ENCODE measurements around the gene SEC23A. TPM values are rescaled to one million over a fixed set of nuclear protein-coding genes. Genes with fewer than 3 reads are reported as not detected.
"Not testable (repeated sequence)": the region's sequence is repeated elsewhere in the genome, so short reads cannot be mapped to it uniquely, and the experiment has no call there.

SEC23A gene
- total RNA-seq, 1 experiment from 2014 or later, result 108 TPM

GRCh38 chr14:39094515-39094914 lies 8.5 kb downstream of the SEC23A start:
- DNase-seq (ENCODE audit: extremely low read depth, low read depth), result no peak

- no peak for DNase-seq (ENCODE audit: extremely low read depth, low read depth)
Measured at GRCh38 chr14:39091716-39092115, 11.3 kb downstream of the SEC23A start.

GRCh38 chr14:39090548-39091111 lies 12.4 kb downstream of the SEC23A start:
- DNase-seq (ENCODE audit: extremely low read depth, low read depth), result no peak

- DNase-seq (ENCODE audit: extremely low read depth, low read depth), result no peak
Measured at GRCh38 chr14:39087493-39087892, 15.5 kb downstream of the SEC23A start.

GRCh38 chr14:39085933-39086332 lies 17.1 kb downstream of the SEC23A start:
- no peak for DNase-seq (ENCODE audit: extremely low read depth, low read depth)

- no peak for DNase-seq (ENCODE audit: extremely low read depth, low read depth)
Measured at GRCh38 chr14:39083127-39083526, 19.9 kb downstream of the SEC23A start.

- no peak for DNase-seq (ENCODE audit: extremely low read depth, low read depth)
Measured at GRCh38 chr14:39080886-39081285, 22.1 kb downstream of the SEC23A start.

GRCh38 chr14:39071096-39071495 lies 31.9 kb downstream of the SEC23A start:
- no peak for DNase-seq (ENCODE audit: extremely low read depth, low read depth)

GRCh38 chr14:39069923-39070322 lies 33.1 kb downstream of the SEC23A start:
- DNase-seq (ENCODE audit: extremely low read depth, low read depth), result no peak

GRCh38 chr14:39069169-39069805 lies 33.7 kb downstream of the SEC23A start:
- DNase-seq (ENCODE audit: extremely low read depth, low read depth), result not testable (repeated sequence)

GRCh38 chr14:39060818-39061437 lies 42.1 kb downstream of the SEC23A start:
- no peak for DNase-seq (ENCODE audit: extremely low read depth, low read depth)

- DNase-seq (ENCODE audit: extremely low read depth, low read depth), result no peak
Measured at GRCh38 chr14:39055786-39056474, 47.1 kb downstream of the SEC23A start.

- not testable (repeated sequence) for DNase-seq (ENCODE audit: extremely low read depth, low read depth)
Measured at GRCh38 chr14:39052869-39053454, 50.1 kb downstream of the SEC23A start.

- DNase-seq (ENCODE audit: extremely low read depth, low read depth), result no peak
Measured at GRCh38 chr14:39050389-39050788, 52.6 kb downstream of the SEC23A start.

- not testable (repeated sequence) for DNase-seq (ENCODE audit: extremely low read depth, low read depth)
Measured at GRCh38 chr14:39045889-39046288, 57.1 kb downstream of the SEC23A start.

GRCh38 chr14:39043352-39043943 lies 59.6 kb downstream of the SEC23A start:
- DNase-seq (ENCODE audit: extremely low read depth, low read depth), result no peak

GRCh38 chr14:39040529-39040928 lies 62.5 kb downstream of the SEC23A start:
- no peak for DNase-seq (ENCODE audit: extremely low read depth, low read depth)

- no peak for DNase-seq (ENCODE audit: extremely low read depth, low read depth)
Measured at GRCh38 chr14:39038542-39038941, 64.5 kb downstream of the SEC23A start.

GRCh38 chr14:39036760-39037159 lies 66.3 kb downstream of the SEC23A start:
- no peak for DNase-seq (ENCODE audit: extremely low read depth, low read depth)

GRCh38 chr14:39035336-39035735 lies 67.7 kb downstream of the SEC23A start:
- no peak for DNase-seq (ENCODE audit: extremely low read depth, low read depth)

All from NCI-H460 (cell line).